H1 (cell line): Measurements from ENCODE around the gene PPP2R3A. TPM values are rescaled to one million over a fixed set of nuclear protein-coding genes. Genes with fewer than 3 reads are reported as not detected.

ENCODE experiments used
- CTCF ChIA-PET: fragments of 300-600 bp; sonication (Branson Sonifier 250); formaldehyde crosslinking; loops from one replicate; lab custom pipeline; 2021; ENCODE audit not compliant: partially characterized antibody; lab: Charles Lee
- POLR2A ChIA-PET: fragments of 300-600 bp; sonication (Branson Sonifier 250); formaldehyde crosslinking; loops from one replicate; lab custom pipeline; 2021; ENCODE audit warnings: inconsistent platforms; ENCODE audit not compliant: partially characterized antibody; lab: Charles Lee
- DNase-seq, 2 experiments: peaks; one replicate each; pipeline versions ENCODE4 v3.0.0 to v3.0.0-alpha.2; 2010 to 2022; ENCODE audit warnings: low spot score in 2 of 2, low read depth in 1 of 2, mixed read lengths in 1 of 2
- FAIRE-seq: peaks from 2 replicates; lab custom pipeline; 2011; peaks lifted over from hg19 to GRCh38; lab: Jason Lieb, UNC
- H2AFZ ChIP-seq: 2 replicates; pipeline ENCODE4 v1.8.1; 2012; ENCODE audit warnings: low read length, inconsistent platforms
- H2AK5ac ChIP-seq: 2 replicates; pipeline ENCODE4 v1.6.1; 2013; ENCODE audit warnings: low read depth, low read length
- H2BK120ac ChIP-seq: replicated peaks from 2 replicates; pipeline ENCODE3; 2013; ENCODE audit warnings: low read depth, low read length, inconsistent platforms
- H2BK12ac ChIP-seq: 2 replicates; pipeline ENCODE4 v1.6.1; 2013; ENCODE audit warnings: low read depth, low read length
- H2BK15ac ChIP-seq: 2 replicates; pipeline ENCODE4 v1.6.1; 2013; ENCODE audit warnings: low read length
- H2BK20ac ChIP-seq: 2 replicates; pipeline ENCODE4 v1.6.1; 2013; ENCODE audit warnings: low read length
- H2BK5ac ChIP-seq: 2 replicates; pipeline ENCODE4 v1.6.1; 2013; ENCODE audit warnings: low read depth, low read length
- H3K14ac ChIP-seq: 2 replicates; pipeline ENCODE4 v1.6.1; 2013; ENCODE audit warnings: inconsistent platforms; ENCODE audit not compliant: insufficient read length
- H3K18ac ChIP-seq: 2 replicates; pipeline ENCODE4 v1.6.1; 2013; ENCODE audit warnings: low read length; ENCODE audit errors: extremely low read depth
- H3K23ac ChIP-seq: 2 replicates; pipeline ENCODE4 v1.6.1; 2013; ENCODE audit warnings: inconsistent platforms; ENCODE audit not compliant: insufficient read length
- H3K23me2 ChIP-seq: 2 replicates; pipeline ENCODE4 v1.6.1; 2013; ENCODE audit warnings: low read depth, low read length
- H3K27ac ChIP-seq: 2 replicates; pipeline ENCODE4 v1.6.1; 2011; ENCODE audit warnings: low read depth, low read length, inconsistent platforms
- H3K27me3 ChIP-seq, 4 experiments: replicated peaks in 1 of 4; 1 replicate in 1 of 4; 2 replicates in 3 of 4; pipeline versions ENCODE4 v1.6.1 to v1.8.1; 2011 to 2013; ENCODE audit warnings: low read length in 3 of 4, mild to moderate bottlenecking in 3 of 4, inconsistent platforms in 2 of 4, mixed read lengths in 2 of 4, moderate library complexity in 1 of 4; ENCODE audit not compliant: control insufficient read depth in 3 of 4, insufficient read depth in 3 of 4; ENCODE audit errors: extremely low read depth in 1 of 4
- H3K36me3 ChIP-seq, 4 experiments: 2 replicates each; pipeline versions ENCODE4 v1.6.1 to v1.8.1; 2011 to 2013; ENCODE audit warnings: mild to moderate bottlenecking in 4 of 4, low read length in 3 of 4, moderate library complexity in 2 of 4, control low read depth in 1 of 4, inconsistent platforms in 1 of 4; ENCODE audit not compliant: insufficient read depth in 4 of 4, control insufficient read depth in 2 of 4
- H3K4ac ChIP-seq: replicated peaks from 2 replicates; pipeline ENCODE3; 2013; ENCODE audit warnings: low read length, low read depth, mixed read lengths, inconsistent platforms; ENCODE audit not compliant: insufficient read length
- H3K4me1 ChIP-seq, 4 experiments: replicated peaks in 1 of 4; 1 replicate in 1 of 4; 2 replicates in 3 of 4; pipeline versions ENCODE4 v1.6.1 to v1.8.1; 2011 to 2013; ENCODE audit warnings: low read length in 3 of 4, inconsistent platforms in 2 of 4, mixed read lengths in 1 of 4; ENCODE audit not compliant: insufficient read depth in 4 of 4, control insufficient read depth in 3 of 4
- H3K4me2 ChIP-seq, 2 experiments: 2 replicates each; pipeline versions ENCODE4 v1.6.1 to v1.8.1; 2011 to 2013; ENCODE audit warnings: low read depth in 2 of 2, low read length in 2 of 2, control low read depth in 1 of 2, inconsistent platforms in 1 of 2, mild to moderate bottlenecking in 1 of 2; ENCODE audit not compliant: insufficient read depth in 1 of 2
- H3K4me3 ChIP-seq, 4 experiments: fragments of 200-600, 300-600 bp in 1 of 4; sonication (generic), shearing (Covaris generic), sonication (Bioruptor Twin) in 1 of 4; 2 replicates each; pipeline versions ENCODE4 v1.5.1 to v1.8.1; 2011 to 2016; ENCODE audit warnings: low read length in 4 of 4, low read depth in 3 of 4, control low read depth in 2 of 4, inconsistent platforms in 2 of 4, mild to moderate bottlenecking in 2 of 4, mixed read lengths in 1 of 4, moderate library complexity in 1 of 4; ENCODE audit not compliant: insufficient read depth in 2 of 4; ENCODE audit errors: extremely low read depth in 1 of 4
- H3K56ac ChIP-seq: replicated peaks from 2 replicates; pipeline ENCODE3; 2013; ENCODE audit warnings: low read depth, mild to moderate bottlenecking, mixed read lengths, low read length, inconsistent platforms; ENCODE audit not compliant: insufficient read length
- H3K79me1 ChIP-seq: 2 replicates; pipeline ENCODE4 v1.6.1; 2013; ENCODE audit warnings: low read depth, low read length, control low read depth
- H3K79me2 ChIP-seq, 2 experiments: 2 replicates each; pipeline versions ENCODE4 v1.6.1 to v1.8.1; 2012 to 2013; ENCODE audit warnings: low read length in 2 of 2, mild to moderate bottlenecking in 2 of 2, inconsistent platforms in 1 of 2; ENCODE audit not compliant: insufficient read depth in 2 of 2, control insufficient read depth in 1 of 2
- H3K9ac ChIP-seq, 4 experiments: replicated peaks in 1 of 4; 1 replicate in 1 of 4; 2 replicates in 3 of 4; pipeline versions ENCODE4 v1.6.1 to v1.8.1; 2011 to 2013; ENCODE audit warnings: low read depth in 3 of 4, low read length in 3 of 4, control low read depth in 2 of 4, mild to moderate bottlenecking in 2 of 4, moderate library complexity in 2 of 4, inconsistent platforms in 1 of 4; ENCODE audit errors: extremely low read depth in 1 of 4
- H3K9me3 ChIP-seq, 2 experiments: 2 replicates each; pipeline versions ENCODE4 v1.6.1 to v1.8.1; 2012 to 2013; ENCODE audit warnings: mild to moderate bottlenecking in 2 of 2, moderate library complexity in 2 of 2, control low read depth in 1 of 2, inconsistent platforms in 1 of 2, low read depth in 1 of 2, low read length in 1 of 2, mixed read lengths in 1 of 2; ENCODE audit not compliant: insufficient read depth in 2 of 2
- H4K20me1 ChIP-seq, 2 experiments: replicated peaks in 1 of 2; 2 replicates each; pipeline versions ENCODE3 to v1.8.1; 2011 to 2013; ENCODE audit warnings: inconsistent platforms in 2 of 2, low read length in 2 of 2, mild to moderate bottlenecking in 1 of 2; ENCODE audit not compliant: insufficient read depth in 2 of 2, control insufficient read depth in 1 of 2
- H4K5ac ChIP-seq: 2 replicates; pipeline ENCODE4 v1.6.1; 2013; ENCODE audit warnings: low read length, low read depth, mixed read lengths, inconsistent platforms; ENCODE audit not compliant: insufficient read length
- H4K8ac ChIP-seq: 2 replicates; pipeline ENCODE4 v1.8.0; 2013; ENCODE audit warnings: mild to moderate bottlenecking, moderate library complexity, low read length, inconsistent platforms; ENCODE audit not compliant: insufficient read depth; ENCODE audit errors: extremely low read depth
- H4K91ac ChIP-seq: replicated peaks from 2 replicates; pipeline ENCODE3; 2013; ENCODE audit warnings: low read length, mixed read lengths, inconsistent platforms; ENCODE audit not compliant: insufficient read length
- ATF3 ChIP-seq: IDR thresholded peaks from 2 replicates; pipeline ENCODE4 v1.6.1; 2011; ENCODE audit warnings: low read depth, mild to moderate bottlenecking, low read length; ENCODE audit not compliant: insufficient read depth
- CBX8 ChIP-seq: fragments of 300-800, 300-1000 bp; sonication (generic); IDR thresholded peaks from 2 replicates; pipeline ENCODE4 v1.7.1; 2016; ENCODE audit warnings: low read depth, low read length, borderline replicate concordance
- CHD2 ChIP-seq: IDR thresholded peaks from 2 replicates; pipeline ENCODE4 v1.6.1; 2012; ENCODE audit warnings: low read length, improper control_type of control experiment
- EP300 ChIP-seq, 2 experiments: IDR thresholded peaks; 1 replicate in 1 of 2; 2 replicates in 1 of 2; pipeline ENCODE4 v1.6.1; 2011 to 2012; ENCODE audit warnings: low read depth in 2 of 2, low read length in 2 of 2, mild to moderate bottlenecking in 2 of 2, borderline replicate concordance in 1 of 2, inconsistent platforms in 1 of 2, moderate library complexity in 1 of 2
- EZH2 ChIP-seq: fragments of 200-600 bp; sonication (generic); IDR thresholded peaks from 2 replicates; pipeline ENCODE4 v1.7.1; 2012; ENCODE audit warnings: low read depth, mild to moderate bottlenecking, moderate library complexity, low read length, inconsistent platforms; ENCODE audit not compliant: severe bottlenecking
- GTF2F1 ChIP-seq: IDR thresholded peaks from 2 replicates; pipeline ENCODE4 v1.6.1; 2012; ENCODE audit warnings: low read depth, low read length, improper control_type of control experiment, borderline replicate concordance
- HDAC2 ChIP-seq, 2 experiments: fragments of 300-600 bp in 1 of 2; sonication (generic) in 1 of 2; IDR thresholded peaks; 2 replicates each; pipeline ENCODE4 v1.6.1; 2011 to 2012; ENCODE audit warnings: low read depth in 2 of 2, low read length in 2 of 2, mild to moderate bottlenecking in 2 of 2, moderate library complexity in 2 of 2, borderline replicate concordance in 1 of 2, inconsistent platforms in 1 of 2
- POLR2AphosphoS5 ChIP-seq: IDR thresholded peaks from 2 replicates; pipeline ENCODE4 v1.6.1; 2011; ENCODE audit warnings: low read depth, low read length
- SIRT6 ChIP-seq: IDR thresholded peaks from one replicate; pipeline ENCODE4 v1.7.1; 2012; ENCODE audit warnings: low read length, inconsistent platforms
- SIX5 ChIP-seq: IDR thresholded peaks from 2 replicates; pipeline ENCODE4 v1.6.1; 2011; ENCODE audit warnings: mild to moderate bottlenecking, low read depth, low read length
- SP2 ChIP-seq: IDR thresholded peaks from 2 replicates; pipeline ENCODE4 v1.6.1; 2012; ENCODE audit warnings: mild to moderate bottlenecking, low read length, inconsistent platforms
- SUZ12 ChIP-seq: fragments of 200-600 bp; sonication (generic); IDR thresholded peaks from 2 replicates; pipeline ENCODE4 v1.6.1; 2012; ENCODE audit warnings: mild to moderate bottlenecking, inconsistent platforms, low read length, moderate library complexity, mixed read lengths
- WGBS, 2 experiments: shearing (Covaris generic) in 1 of 2; methylation state at CpG; one replicate each; pipeline versions ENCODE4 v1.1.6 to v1.1.7; 2013 to 2015; ENCODE audit warnings: low lambda C conversion rate in 2 of 2, mixed read lengths in 2 of 2, inconsistent platforms in 1 of 2, low coverage in 1 of 2, missing lambda C conversion rate in 1 of 2; ENCODE audit not compliant: insufficient replicate concordance in 2 of 2, insufficient coverage in 1 of 2, insufficient read length in 1 of 2; ENCODE audit errors: extremely low coverage in 1 of 2, missing lambda C conversion rate in 1 of 2; 5-methylcytosine and 5-hydroxymethylcytosine counted together
- polyA plus RNA-seq, 7 experiments: library from polyadenylated mRNA; depleted of rRNA in 3 of 7; stranded (reverse) in 5 of 7; unstranded in 2 of 7; fragments of >200 nt in 5 of 7; fragments of 200-250 nt in 2 of 7; gene quantifications; 1 replicate in 5 of 7; 2 replicates in 1 of 7; 4 replicates in 1 of 7; pipeline versions ENCODE4 v1.2.1 to v1.2.3, GENCODE V29; 2011 to 2013; ENCODE audit warnings: missing spikeins in 2 of 7, mixed read lengths in 2 of 7
- total RNA-seq: library from RNA; stranded (reverse); fragmentation: NEBNext Ultra II Directional; extraction: Animal tissue kit (Norgen Biotek cat#: 25700); gene quantifications from 2 replicates; pipeline ENCODE4 v1.2.1, GENCODE V29; 2021

PPP2R3A gene
- total and polyA plus RNA-seq, 2 of the 8 experiments (the other 6 are each of a cell fraction or from before 2014, with no cell fraction given), result 4.1 to 15.2 TPM

- Histone ChIP-seq H2AFZ (no peak overlapping the region), H3K18ac (no peak overlapping the region), H3K23ac (no peak overlapping the region), H3K4me1 (no peaks in the 10 kb centered on the region), H4K20me1 (no peaks in the 10 kb centered on the region), H3K27me3 (no peaks in the 10 kb centered on the region), H3K23me2 (no peaks in the 10 kb centered on the region), H3K56ac (no peak overlapping the region), H3K14ac (no peak overlapping the region), H4K8ac (no peak overlapping the region), H2BK20ac (no peak overlapping the region), H3K4ac (no peak overlapping the region), H2AK5ac (no peak overlapping the region), H3K4me3 (no peak overlapping the region), H3K9me3 (no peaks in the 10 kb centered on the region), H3K27ac (no peak overlapping the region), H2BK15ac (no peak overlapping the region), H3K4me2 (no peak overlapping the region), H3K79me2 (no peaks in the 10 kb centered on the region), H3K9ac (peak overlapping the region in 1 of 4 experiments; percentile 8; a peak in 1 of 7 replicates), H2BK12ac (no peak overlapping the region), H2BK5ac (no peak overlapping the region), H4K5ac (no peak overlapping the region), H4K91ac (no peak overlapping the region), H3K79me1 (no peaks in the 10 kb centered on the region), H3K36me3 (no peaks in the 10 kb centered on the region; a peak in 1 of 8 replicates), H2BK120ac (no peak overlapping the region)
- ChIA-PET POLR2A (no interaction called here), CTCF (interaction anchor here (1.1 to 2.1 kb wide), 2 partner anchors 19 to 29 kb away, joined by 3 to 8 read pairs; no protein-coding TSS in a partner anchor)
- no peak for DNase-seq
- 95% methylated on average over 3 of the region's 3 CpGs; no CpG with 5 or more reads in 1 of the 2 experiments for WGBS, 2 experiments
- no peak for FAIRE-seq
- no peak for TF ChIP-seq GTF2F1
- TF ChIP-seq SIX5, result no peak
- TF ChIP-seq SP2, result no peak
- TF ChIP-seq EP300 (IDR thresholded peaks at IDR 0.05; ENCODE audit: borderline replicate concordance in 1 of 2, low read depth in 2 of 2, low read length in 2 of 2), result no peak
- TF ChIP-seq ATF3, result no peak
- TF ChIP-seq SUZ12, result no peak
- no peak for TF ChIP-seq POLR2AphosphoS5
- no peak for TF ChIP-seq SIRT6
- no peak for TF ChIP-seq EZH2
- no peak for TF ChIP-seq HDAC2 (IDR thresholded peaks at IDR 0.05; ENCODE audit: borderline replicate concordance in 1 of 2, low read depth in 2 of 2, low read length in 2 of 2)
- no peak for TF ChIP-seq CBX8
- TF ChIP-seq CHD2, result no peak
Observed at GRCh38 chr3:136023264-136023978, 57.9 kb downstream of the PPP2R3A start.
